ENCODE measurements around the gene PHRF1. TPM values are rescaled to one million over a fixed set of nuclear protein-coding genes. Genes with fewer than 3 reads are reported as not detected.

The PHRF1 gene
- total and polyA plus RNA-seq, 2 of the 4 experiments (the other 2 are of a cell fraction) = 10.9 to 17.5 TPM

DNA sequence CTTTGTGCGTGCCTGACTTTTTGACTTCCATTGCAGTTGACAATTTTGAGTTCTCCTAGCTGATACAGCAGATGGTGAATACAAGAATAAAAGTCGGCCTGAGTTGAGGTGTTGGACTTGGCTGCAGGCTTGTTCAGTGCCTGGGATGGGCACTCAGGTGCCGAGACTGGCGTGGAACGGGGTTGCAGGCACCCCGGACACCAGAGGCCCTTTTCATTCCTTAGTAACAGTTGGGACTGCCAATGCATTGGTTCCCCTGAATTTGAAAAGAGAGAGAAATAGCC, 1.3 kb downstream of the PHRF1 start:
- H3K14ac ChIP-seq (replicated peaks; ENCODE audit: low read depth, low read length) = 0 out of 2 replicates have a peak overlapping the region, but pooled peaks have one; percentile 0
- peaks cover 9% of the 10 kb centered on the region for H3K36me3 ChIP-seq (ENCODE audit: control insufficient read depth, insufficient read depth, low read length)
- peaks cover 60% of the 10 kb centered on the region for H4K20me1 ChIP-seq (ENCODE audit: insufficient read depth, low read length)
- TF ChIP-seq, protein P1, sequence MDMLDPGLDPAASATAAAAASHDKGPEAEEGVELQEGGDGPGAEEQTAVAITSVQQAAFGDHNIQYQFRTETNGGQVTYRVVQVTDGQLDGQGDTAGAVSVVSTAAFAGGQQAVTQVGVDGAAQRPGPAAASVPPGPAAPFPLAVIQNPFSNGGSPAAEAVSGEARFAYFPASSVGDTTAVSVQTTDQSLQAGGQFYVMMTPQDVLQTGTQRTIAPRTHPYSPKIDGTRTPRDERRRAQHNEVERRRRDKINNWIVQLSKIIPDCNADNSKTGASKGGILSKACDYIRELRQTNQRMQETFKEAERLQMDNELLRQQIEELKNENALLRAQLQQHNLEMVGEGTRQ (IDR thresholded peaks at IDR 0.05; ENCODE audit: low read depth, low read length) = no peak
- TF ChIP-seq, protein P2, sequence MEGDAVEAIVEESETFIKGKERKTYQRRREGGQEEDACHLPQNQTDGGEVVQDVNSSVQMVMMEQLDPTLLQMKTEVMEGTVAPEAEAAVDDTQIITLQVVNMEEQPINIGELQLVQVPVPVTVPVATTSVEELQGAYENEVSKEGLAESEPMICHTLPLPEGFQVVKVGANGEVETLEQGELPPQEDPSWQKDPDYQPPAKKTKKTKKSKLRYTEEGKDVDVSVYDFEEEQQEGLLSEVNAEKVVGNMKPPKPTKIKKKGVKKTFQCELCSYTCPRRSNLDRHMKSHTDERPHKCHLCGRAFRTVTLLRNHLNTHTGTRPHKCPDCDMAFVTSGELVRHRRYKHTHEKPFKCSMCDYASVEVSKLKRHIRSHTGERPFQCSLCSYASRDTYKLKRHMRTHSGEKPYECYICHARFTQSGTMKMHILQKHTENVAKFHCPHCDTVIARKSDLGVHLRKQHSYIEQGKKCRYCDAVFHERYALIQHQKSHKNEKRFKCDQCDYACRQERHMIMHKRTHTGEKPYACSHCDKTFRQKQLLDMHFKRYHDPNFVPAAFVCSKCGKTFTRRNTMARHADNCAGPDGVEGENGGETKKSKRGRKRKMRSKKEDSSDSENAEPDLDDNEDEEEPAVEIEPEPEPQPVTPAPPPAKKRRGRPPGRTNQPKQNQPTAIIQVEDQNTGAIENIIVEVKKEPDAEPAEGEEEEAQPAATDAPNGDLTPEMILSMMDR (conservative IDR thresholded peaks at IDR 0.05; ENCODE audit: low read depth, low read length) = no peak
- TF ChIP-seq BHLHE40 (IDR thresholded peaks at IDR 0.05; ENCODE audit: low read depth, low read length) (no peak), RFX5 (IDR thresholded peaks at IDR 0.05; ENCODE audit: low read depth, low read length) (no peak), FOS (IDR thresholded peaks at IDR 0.05; ENCODE audit: low read depth, low read length) (no peak), NFE2L2 (IDR thresholded peaks at IDR 0.05; ENCODE audit: low read depth, low read length) (no peak), MAFK (IDR thresholded peaks at IDR 0.05; ENCODE audit: low read depth, low read length) (no peak), CHD1 (IDR thresholded peaks at IDR 0.05; ENCODE audit: low read depth, low read length) (no peak), RCOR1 (IDR thresholded peaks at IDR 0.05; ENCODE audit: insufficient replicate concordance, low read length) (no peak), CEBPB (IDR thresholded peaks at IDR 0.05; ENCODE audit: low read depth, low read length) (no peak), SMC3 (IDR thresholded peaks at IDR 0.05; ENCODE audit: low read depth, low read length) (no peak), POLR2A (IDR thresholded peaks at IDR 0.05; ENCODE audit: low read depth, low read length) (no peak), RAD21 (IDR thresholded peaks at IDR 0.05; ENCODE audit: low read length) (no peak), MAZ (IDR thresholded peaks at IDR 0.05; ENCODE audit: borderline replicate concordance, low read depth, low read length) (no peak), MXI1 (IDR thresholded peaks at IDR 0.05; ENCODE audit: borderline replicate concordance, low read depth, low read length) (no peak)
- TF ChIP-seq, protein P3, sequence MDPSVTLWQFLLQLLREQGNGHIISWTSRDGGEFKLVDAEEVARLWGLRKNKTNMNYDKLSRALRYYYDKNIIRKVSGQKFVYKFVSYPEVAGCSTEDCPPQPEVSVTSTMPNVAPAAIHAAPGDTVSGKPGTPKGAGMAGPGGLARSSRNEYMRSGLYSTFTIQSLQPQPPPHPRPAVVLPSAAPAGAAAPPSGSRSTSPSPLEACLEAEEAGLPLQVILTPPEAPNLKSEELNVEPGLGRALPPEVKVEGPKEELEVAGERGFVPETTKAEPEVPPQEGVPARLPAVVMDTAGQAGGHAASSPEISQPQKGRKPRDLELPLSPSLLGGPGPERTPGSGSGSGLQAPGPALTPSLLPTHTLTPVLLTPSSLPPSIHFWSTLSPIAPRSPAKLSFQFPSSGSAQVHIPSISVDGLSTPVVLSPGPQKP (IDR thresholded peaks at IDR 0.05; ENCODE audit: borderline replicate concordance, low read depth, low read length) = no peak
- DNase-seq = no peak
- H3K4ac ChIP-seq (ENCODE audit: low read depth, low read length) = no peak overlapping the region
- no peak overlapping the region for H3K18ac ChIP-seq (ENCODE audit: low read depth, low read length)
- intact Hi-C loops (cut with micrococcal nuclease) (no loop called here), dilution Hi-C loops (cut with HindIII; ENCODE audit: low sequenced_read_pairs, unreplicated experiment) (no loop called here), in situ Hi-C loops (cut with MboI; ENCODE audit: low sequenced_read_pairs) (no loop called here)
- H3K27ac ChIP-seq (ENCODE audit: insufficient read depth, low read length) = peak overlapping the region; percentile 87
- H2AK9ac ChIP-seq (replicated peaks; ENCODE audit: low read depth, low read length, poor library complexity) = no peak overlapping the region
- no peak overlapping the region for H2AK5ac ChIP-seq (ENCODE audit: low read depth, low read length)
- WGBS, 2 experiments (ENCODE audit: extremely low coverage in 2 of 2, insufficient read length in 1 of 2) = 50% methylated on average over 1 of the region's 6 CpGs; no CpG with 5 or more reads in 1 of the 2 experiments
- H3K4me2 ChIP-seq (ENCODE audit: low read depth, low read length) = peak overlapping the region; percentile 95
- ATAC-seq (ENCODE audit: low read depth) = no peak
- H3K9ac ChIP-seq (ENCODE audit: low read depth, low read length) = peak overlapping the region; percentile 97
- POLR2A ChIA-PET (ENCODE audit: unreplicated experiment) = no interaction called here
- H2BK120ac ChIP-seq (ENCODE audit: low read depth, low read length) = no peak overlapping the region
- no peak overlapping the region for H2AFZ ChIP-seq (replicated peaks; ENCODE audit: low read length, poor library complexity)
- no peaks in the 10 kb centered on the region for H3K9me3 ChIP-seq (ENCODE audit: control insufficient read depth, insufficient read depth, low read length)
- H2BK15ac ChIP-seq (ENCODE audit: low read depth, low read length) = no peak overlapping the region
- peaks cover 2 to 40% of the 10 kb centered on the region in 2 experiments; a peak in 3 of 4 replicates for H3K79me1 ChIP-seq (ENCODE audit: low read depth in 1 of 2, low read length in 2 of 2)
- no peak overlapping the region for H2BK5ac ChIP-seq (ENCODE audit: low read depth, low read length, poor library complexity, severe bottlenecking)
- peaks cover 18% of the 10 kb centered on the region for H3K9me1 ChIP-seq (ENCODE audit: insufficient read depth, low read length)
- peaks cover 16% of the 10 kb centered on the region for H3K4me1 ChIP-seq (ENCODE audit: control insufficient read depth, insufficient read depth, low read length)
- H3K23ac ChIP-seq (ENCODE audit: low read depth, low read length) = no peak overlapping the region; the same call in 1 of the 2 replicates
- no peaks in the 10 kb centered on the region; the same call in 1 of the 2 replicates for H3K27me3 ChIP-seq (ENCODE audit: control insufficient read depth, insufficient read depth, low read length)
- H4K5ac ChIP-seq (ENCODE audit: low read depth, low read length) = no peak overlapping the region
- no peak overlapping the region for H4K8ac ChIP-seq (ENCODE audit: low read depth in 2 of 2, low read length in 2 of 2)
- peak overlapping the region; percentile 61 for H3K4me3 ChIP-seq (ENCODE audit: insufficient read depth, low read depth, low read length)
- CTCF ChIA-PET = no interaction called here
- H3K56ac ChIP-seq (ENCODE audit: extremely low read depth, insufficient read depth, low read length) = no peak overlapping the region
- H4K91ac ChIP-seq (ENCODE audit: insufficient read depth, low read depth, low read length) = no peak overlapping the region
- no TSS peak for BruUV-seq (replicated peaks)
- H2BK20ac ChIP-seq (ENCODE audit: low read depth, low read length) = no peak overlapping the region

All from IMR-90 (cell line).